HEK293T (cell line): Measurements from ENCODE around the gene XKR7.

Source experiments
- ARNT ChIP-seq: fragments of 450-650 bp; IDR thresholded peaks from 2 replicates; pipeline ENCODE4 v1.6.1; 2017; ENCODE audit warnings: mild to moderate bottlenecking
- BHLHE40 ChIP-seq: fragments of 450-650 bp; IDR thresholded peaks from 2 replicates; pipeline ENCODE4 v1.6.1; 2016; ENCODE audit warnings: mild to moderate bottlenecking, moderate library complexity, borderline replicate concordance
- CTBP1 ChIP-seq: fragments of 450-650 bp; IDR thresholded peaks from 2 replicates; pipeline ENCODE4 v1.6.1; 2016; ENCODE audit warnings: borderline replicate concordance
- ELF4 ChIP-seq: fragments of 450-650 bp; IDR thresholded peaks from 2 replicates; pipeline ENCODE4 v1.6.1; 2017; ENCODE audit warnings: antibody characterized with exemption
- FOXA1 ChIP-seq: fragments of 450-650 bp; IDR thresholded peaks from 2 replicates; pipeline ENCODE4 v1.6.1; 2016; ENCODE audit warnings: mild to moderate bottlenecking
- FOXM1 ChIP-seq: fragments of 450-650 bp; IDR thresholded peaks from 2 replicates; pipeline ENCODE4 v1.6.1; 2017; ENCODE audit warnings: mild to moderate bottlenecking, borderline replicate concordance
- HDGF ChIP-seq: fragments of 450-650 bp; IDR thresholded peaks from 2 replicates; pipeline ENCODE4 v1.6.1; 2017; ENCODE audit warnings: antibody characterized with exemption, borderline replicate concordance
- L3MBTL2 ChIP-seq: fragments of 450-650 bp; conservative IDR thresholded peaks from 2 replicates; pipeline ENCODE4 v1.6.1; 2016; ENCODE audit warnings: mild to moderate bottlenecking
- LEF1 ChIP-seq: fragments of 450-650 bp; IDR thresholded peaks from 2 replicates; pipeline ENCODE4 v1.6.1; 2017; ENCODE audit warnings: mild to moderate bottlenecking, borderline replicate concordance
- NFRKB ChIP-seq: fragments of 450-650 bp; IDR thresholded peaks from 2 replicates; pipeline ENCODE4 v1.6.1; 2016; ENCODE audit warnings: mild to moderate bottlenecking, moderate library complexity
- SP1 ChIP-seq: fragments of 450-650 bp; IDR thresholded peaks from 2 replicates; pipeline ENCODE4 v1.6.1; 2017
- SUZ12 ChIP-seq: fragments of 450-650 bp; IDR thresholded peaks from 2 replicates; pipeline ENCODE4 v1.6.1; 2016; ENCODE audit warnings: mild to moderate bottlenecking
- ZNF384 ChIP-seq: fragments of 450-650 bp; IDR thresholded peaks from 2 replicates; pipeline ENCODE4 v1.6.1; 2016
- TF ChIP-seq, protein P1 (sequence below): fragments of 450-650 bp; IDR thresholded peaks from 2 replicates; pipeline ENCODE4 v1.6.1; 2016

DNA sequence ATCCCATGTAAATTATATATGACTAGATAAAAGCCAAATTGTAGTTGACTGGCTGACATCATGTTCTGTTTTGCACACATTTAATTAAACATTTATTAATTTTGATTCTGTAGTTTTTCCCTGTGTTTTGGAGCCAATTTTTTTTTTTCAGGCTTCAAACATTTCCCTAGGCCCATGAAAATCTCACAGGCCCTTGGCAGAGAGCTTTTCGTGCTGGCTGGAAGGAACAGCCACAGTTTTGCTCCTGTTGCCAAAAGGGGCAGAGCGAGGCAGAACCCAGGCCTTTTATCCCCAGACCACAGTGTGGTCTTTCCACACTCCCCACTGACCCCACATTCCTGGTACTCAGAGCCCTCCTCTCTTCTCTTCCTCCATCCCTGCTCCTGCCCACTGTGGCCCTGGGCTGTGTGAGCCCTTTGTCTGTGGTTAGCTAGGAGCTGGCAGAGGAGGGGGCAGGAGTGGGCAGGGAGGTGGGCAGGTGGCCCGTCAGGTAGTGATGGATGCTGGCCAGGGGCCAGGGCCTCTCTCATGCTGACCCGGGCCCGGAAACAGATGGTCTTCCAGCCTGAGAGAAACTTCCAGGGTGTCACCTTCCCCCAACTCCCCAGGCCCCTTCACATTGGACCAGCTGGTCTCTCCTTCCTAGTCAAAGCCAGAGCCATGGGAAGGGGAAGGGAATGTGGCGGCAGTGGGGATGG is 22.8 kb downstream of the XKR7 start:
- TF ChIP-seq HDGF (no peak), ELF4 (no peak), FOXA1 (no peak), BHLHE40 (no peak), NFRKB (no peak), LEF1 (no peak), ZNF384 (no peak), SUZ12 (no peak), FOXM1 (no peak), ARNT (no peak), SP1 (no peak), L3MBTL2 (no peak), CTBP1 (no peak)
- TF ChIP-seq, protein P1, sequence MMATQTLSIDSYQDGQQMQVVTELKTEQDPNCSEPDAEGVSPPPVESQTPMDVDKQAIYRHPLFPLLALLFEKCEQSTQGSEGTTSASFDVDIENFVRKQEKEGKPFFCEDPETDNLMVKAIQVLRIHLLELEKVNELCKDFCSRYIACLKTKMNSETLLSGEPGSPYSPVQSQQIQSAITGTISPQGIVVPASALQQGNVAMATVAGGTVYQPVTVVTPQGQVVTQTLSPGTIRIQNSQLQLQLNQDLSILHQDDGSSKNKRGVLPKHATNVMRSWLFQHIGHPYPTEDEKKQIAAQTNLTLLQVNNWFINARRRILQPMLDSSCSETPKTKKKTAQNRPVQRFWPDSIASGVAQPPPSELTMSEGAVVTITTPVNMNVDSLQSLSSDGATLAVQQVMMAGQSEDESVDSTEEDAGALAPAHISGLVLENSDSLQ, result no peak
